ENCODE data around the gene ANK3. TPM values are rescaled to one million over a fixed set of nuclear protein-coding genes. Genes with fewer than 3 reads are reported as not detected.

ANK3 gene
- total RNA-seq, 4 donors from 2014 or later = 34.8 to 91.3 (median 56.7) TPM

- intact Hi-C loops (cut with DNase I; ENCODE audit: low total_unique reads) = no loop called here
- H3K9me3 ChIP-seq = no peaks in the 10 kb centered on the region
Observed at GRCh38 chr10:60025279-60025678, 364.4 kb downstream of the ANK3 start.

GRCh38 chr10:60024506-60024905, 365.2 kb downstream of the ANK3 start:
- Histone ChIP-seq H3K27me3 (no peaks in the 10 kb centered on the region), H3K4me3 (no peak overlapping the region), H3K27ac (no peak overlapping the region), H3K9me3 (no peaks in the 10 kb centered on the region), H3K36me3 (no peaks in the 10 kb centered on the region), H3K4me1 (no peaks in the 10 kb centered on the region)
- TF ChIP-seq CTCF (IDR thresholded peaks at IDR 0.05) = no peak
- no peak for TF ChIP-seq POLR2A (IDR thresholded peaks at IDR 0.05)
- no peak for DNase-seq
- intact Hi-C loops (cut with DNase I; ENCODE audit: low total_unique reads) = no loop called here

More at GRCh38 chr10:60025279-60025678, 364.4 kb downstream of the ANK3 start:
- H3K4me1 ChIP-seq = no peaks in the 10 kb centered on the region
- no peak overlapping the region for H3K27ac ChIP-seq
- no peak for DNase-seq
- TF ChIP-seq CTCF (IDR thresholded peaks at IDR 0.05) = no peak
- TF ChIP-seq POLR2A (IDR thresholded peaks at IDR 0.05) = no peak
- no peaks in the 10 kb centered on the region for H3K27me3 ChIP-seq
- H3K36me3 ChIP-seq = no peaks in the 10 kb centered on the region
- no peak overlapping the region for H3K4me3 ChIP-seq

GRCh38 chr10:60023155-60023877, 366.4 kb downstream of the ANK3 start:
- Histone ChIP-seq H3K36me3 (no peaks in the 10 kb centered on the region), H3K4me3 (no peak overlapping the region), H3K27ac (no peak overlapping the region), H3K9me3 (no peaks in the 10 kb centered on the region), H3K4me1 (no peaks in the 10 kb centered on the region), H3K27me3 (no peaks in the 10 kb centered on the region)
- intact Hi-C loops (cut with DNase I; ENCODE audit: low total_unique reads) = no loop called here
- TF ChIP-seq CTCF (IDR thresholded peaks at IDR 0.05) = no peak
- no peak for TF ChIP-seq POLR2A (IDR thresholded peaks at IDR 0.05)
- no peak for DNase-seq

- H3K27me3 ChIP-seq = no peaks in the 10 kb centered on the region
- H3K4me3 ChIP-seq = no peak overlapping the region
- DNase-seq = no peak
- H3K36me3 ChIP-seq = no peaks in the 10 kb centered on the region
- TF ChIP-seq POLR2A (IDR thresholded peaks at IDR 0.05) (no peak), CTCF (IDR thresholded peaks at IDR 0.05) (no peak)
- H3K9me3 ChIP-seq = no peaks in the 10 kb centered on the region
- no peak overlapping the region for H3K27ac ChIP-seq
- intact Hi-C loops (cut with DNase I; ENCODE audit: low total_unique reads) = no loop called here
- no peaks in the 10 kb centered on the region for H3K4me1 ChIP-seq
Observed at GRCh38 chr10:60021361-60021760, 368.3 kb downstream of the ANK3 start.

- Histone ChIP-seq H3K27me3 (no peaks in the 10 kb centered on the region), H3K27ac (no peak overlapping the region), H3K4me1 (no peaks in the 10 kb centered on the region), H3K4me3 (no peak overlapping the region), H3K9me3 (no peaks in the 10 kb centered on the region), H3K36me3 (no peaks in the 10 kb centered on the region)
- TF ChIP-seq POLR2A (IDR thresholded peaks at IDR 0.05) (no peak), CTCF (IDR thresholded peaks at IDR 0.05) (no peak)
- intact Hi-C loops (cut with DNase I; ENCODE audit: low total_unique reads) = no loop called here
- DNase-seq = no peak
Observed at GRCh38 chr10:60016794-60017193, 372.9 kb downstream of the ANK3 start.

Measured in uterus (tissue), 4 donors.